ENCODE results near the gene DBNDD1.

DBNDD1 gene

GRCh38 chr16:89966756-89967155 is 52.5 kb downstream of the DBNDD1 start:
- H3K4me3 ChIP-seq (ENCODE audit: low read depth, low read length): no peak overlapping the region
- no peak for DNase-seq (ENCODE audit: low read depth)
- TF ChIP-seq, protein P1, sequence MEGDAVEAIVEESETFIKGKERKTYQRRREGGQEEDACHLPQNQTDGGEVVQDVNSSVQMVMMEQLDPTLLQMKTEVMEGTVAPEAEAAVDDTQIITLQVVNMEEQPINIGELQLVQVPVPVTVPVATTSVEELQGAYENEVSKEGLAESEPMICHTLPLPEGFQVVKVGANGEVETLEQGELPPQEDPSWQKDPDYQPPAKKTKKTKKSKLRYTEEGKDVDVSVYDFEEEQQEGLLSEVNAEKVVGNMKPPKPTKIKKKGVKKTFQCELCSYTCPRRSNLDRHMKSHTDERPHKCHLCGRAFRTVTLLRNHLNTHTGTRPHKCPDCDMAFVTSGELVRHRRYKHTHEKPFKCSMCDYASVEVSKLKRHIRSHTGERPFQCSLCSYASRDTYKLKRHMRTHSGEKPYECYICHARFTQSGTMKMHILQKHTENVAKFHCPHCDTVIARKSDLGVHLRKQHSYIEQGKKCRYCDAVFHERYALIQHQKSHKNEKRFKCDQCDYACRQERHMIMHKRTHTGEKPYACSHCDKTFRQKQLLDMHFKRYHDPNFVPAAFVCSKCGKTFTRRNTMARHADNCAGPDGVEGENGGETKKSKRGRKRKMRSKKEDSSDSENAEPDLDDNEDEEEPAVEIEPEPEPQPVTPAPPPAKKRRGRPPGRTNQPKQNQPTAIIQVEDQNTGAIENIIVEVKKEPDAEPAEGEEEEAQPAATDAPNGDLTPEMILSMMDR (IDR thresholded peaks at IDR 0.05; ENCODE audit: control insufficient read depth, extremely low read depth, insufficient read depth): no peak

- TF ChIP-seq, protein P1 (IDR thresholded peaks at IDR 0.05; ENCODE audit: control insufficient read depth, extremely low read depth, insufficient read depth): no peak
- H3K4me3 ChIP-seq (ENCODE audit: low read depth, low read length): no peak overlapping the region
- DNase-seq (ENCODE audit: low read depth): no peak
Measured at GRCh38 chr16:89965447-89966225, 53.6 kb downstream of the DBNDD1 start.

DNA sequence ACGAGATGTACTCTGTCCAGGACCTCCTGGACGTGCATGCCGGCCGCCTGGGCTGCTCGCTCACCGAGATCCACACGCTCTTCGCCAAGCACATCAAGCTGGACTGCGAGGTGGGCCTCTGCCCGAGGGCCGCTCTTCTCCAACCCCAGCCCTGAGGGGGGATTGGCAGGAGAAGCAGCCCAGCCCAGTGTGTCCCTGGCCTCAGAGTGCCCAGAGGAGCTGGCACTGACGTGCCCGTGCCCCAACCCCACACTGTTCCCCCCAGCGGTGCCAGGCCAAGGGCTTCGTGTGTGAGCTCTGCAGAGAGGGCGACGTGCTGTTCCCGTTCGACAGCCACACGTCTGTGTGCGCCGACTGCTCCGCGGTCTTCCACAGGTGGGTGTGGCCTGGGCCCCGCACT is 55.1 kb downstream of the DBNDD1 start:
- H3K4me3 ChIP-seq (ENCODE audit: low read depth, low read length): no peak overlapping the region
- DNase-seq (ENCODE audit: low read depth): no peak
- TF ChIP-seq, protein P1 (IDR thresholded peaks at IDR 0.05; ENCODE audit: control insufficient read depth, extremely low read depth, insufficient read depth): no peak

- H3K4me3 ChIP-seq (ENCODE audit: low read depth, low read length): no peak overlapping the region
- DNase-seq (ENCODE audit: low read depth): no peak
- TF ChIP-seq, protein P1 (IDR thresholded peaks at IDR 0.05; ENCODE audit: control insufficient read depth, extremely low read depth, insufficient read depth): no peak
Measured at GRCh38 chr16:89962754-89963498, 56.3 kb downstream of the DBNDD1 start.

GRCh38 chr16:89961920-89962319 is 57.3 kb downstream of the DBNDD1 start:
- TF ChIP-seq, protein P1 (IDR thresholded peaks at IDR 0.05; ENCODE audit: control insufficient read depth, extremely low read depth, insufficient read depth): no peak
- no peak for DNase-seq (ENCODE audit: low read depth)
- H3K4me3 ChIP-seq (ENCODE audit: low read depth, low read length): no peak overlapping the region

DNA sequence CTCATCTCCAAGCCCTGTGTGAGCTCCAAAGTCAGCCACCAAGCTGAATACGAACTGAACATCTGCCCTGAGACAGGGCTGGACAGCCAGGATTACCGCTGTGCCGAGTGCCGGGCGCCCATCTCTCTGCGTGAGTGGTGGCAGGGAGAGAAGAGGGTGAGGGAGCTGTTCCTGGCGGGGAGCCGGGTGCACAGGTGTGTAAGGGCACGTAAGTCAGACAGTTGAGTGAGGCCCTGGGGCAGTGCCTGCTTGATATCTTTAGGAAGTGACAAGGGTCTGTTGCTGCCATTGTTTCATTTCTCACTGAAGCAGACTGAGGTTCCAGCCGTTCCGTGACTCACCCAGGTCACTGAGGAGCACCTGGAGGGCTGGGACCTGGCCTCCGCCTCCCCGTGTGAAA is 58.3 kb downstream of the DBNDD1 start:
- TF ChIP-seq, protein P1 (IDR thresholded peaks at IDR 0.05; ENCODE audit: control insufficient read depth, extremely low read depth, insufficient read depth): no peak
- DNase-seq (ENCODE audit: low read depth): no peak
- no peak overlapping the region for H3K4me3 ChIP-seq (ENCODE audit: low read depth, low read length)

All from LNCaP clone FGC (cell line).